NOMO-1 treated with dmso at 0.1 percent for 144 hours (cell line): ENCODE measurements around the gene MAPK8IP3.
"Not testable (repeated sequence)": the region's sequence is repeated elsewhere in the genome, so short reads cannot be mapped to it uniquely, and the experiment has no call there.

ENCODE experiments used
- DNase-seq: peaks from one replicate; lab custom pipeline; 2025; ENCODE audit not compliant: unreplicated experiment; lab: John Stamatoyannopoulos, UW

The MAPK8IP3 gene

GRCh38 chr16:1784977-1785845, 79.2 kb downstream of the MAPK8IP3 start:
- DNase-seq: no peak

DNA sequence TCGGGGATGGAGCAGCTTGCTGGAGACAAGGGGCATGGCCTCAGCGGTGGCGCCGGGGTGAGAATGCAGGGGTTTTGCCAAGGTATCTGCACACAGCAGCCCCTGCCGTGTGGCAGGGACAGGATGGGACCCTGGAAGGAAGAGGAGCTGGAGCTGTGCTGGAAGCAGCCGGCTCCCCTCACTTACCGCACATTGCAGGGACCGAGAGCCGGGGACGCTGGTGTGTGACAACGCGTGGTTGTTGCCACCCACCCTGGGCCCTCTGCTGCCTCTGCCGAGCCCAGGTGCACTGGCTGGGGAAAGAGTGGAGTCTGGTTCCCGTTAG, 79.8 kb downstream of the MAPK8IP3 start:
- DNase-seq: no peak

- no peak for DNase-seq
These were observed 80.5 kb downstream of the MAPK8IP3 start for GRCh38 chr16:1786242-1787055.

- no peak for DNase-seq
These were observed 81.0 kb downstream of the MAPK8IP3 start for GRCh38 chr16:1787056-1787321.

DNA sequence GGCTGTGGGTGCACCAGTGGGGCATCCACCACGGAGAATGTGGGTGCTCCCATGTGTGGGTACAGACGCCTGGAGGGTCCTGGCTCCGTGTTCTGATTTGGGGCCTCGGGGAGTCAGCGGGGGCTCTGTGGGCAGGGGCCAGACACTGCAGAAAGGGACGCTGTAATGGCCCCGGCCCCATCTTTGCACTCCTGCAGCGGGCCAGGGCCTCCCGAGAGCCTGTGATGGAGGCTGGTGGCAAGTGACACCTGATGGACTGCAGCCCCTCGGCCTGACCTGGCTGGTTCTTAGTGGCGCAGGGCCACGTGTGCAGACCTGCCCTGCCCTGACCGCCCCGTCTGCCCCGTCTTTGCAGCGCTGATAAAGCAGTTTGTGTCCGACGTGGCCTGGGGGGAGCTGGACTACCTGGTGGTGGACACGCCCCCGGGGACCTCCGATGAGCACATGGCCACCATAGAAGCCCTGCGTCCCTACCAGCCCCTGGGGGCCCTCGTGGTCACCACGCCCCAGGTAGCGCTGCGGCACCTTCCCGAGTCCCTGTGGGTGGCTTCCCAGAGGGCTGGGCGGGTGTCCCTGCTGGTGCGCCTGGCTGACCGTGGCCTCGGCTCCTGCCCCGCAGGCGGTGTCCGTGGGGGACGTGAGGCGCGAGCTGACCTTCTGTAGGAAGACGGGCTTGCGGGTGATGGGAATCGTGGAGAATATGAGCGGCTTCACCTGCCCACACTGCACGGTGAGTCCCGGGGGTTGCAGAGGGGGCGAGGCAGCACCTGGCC, 81.5 kb downstream of the MAPK8IP3 start:
- DNase-seq: no peak

DNA sequence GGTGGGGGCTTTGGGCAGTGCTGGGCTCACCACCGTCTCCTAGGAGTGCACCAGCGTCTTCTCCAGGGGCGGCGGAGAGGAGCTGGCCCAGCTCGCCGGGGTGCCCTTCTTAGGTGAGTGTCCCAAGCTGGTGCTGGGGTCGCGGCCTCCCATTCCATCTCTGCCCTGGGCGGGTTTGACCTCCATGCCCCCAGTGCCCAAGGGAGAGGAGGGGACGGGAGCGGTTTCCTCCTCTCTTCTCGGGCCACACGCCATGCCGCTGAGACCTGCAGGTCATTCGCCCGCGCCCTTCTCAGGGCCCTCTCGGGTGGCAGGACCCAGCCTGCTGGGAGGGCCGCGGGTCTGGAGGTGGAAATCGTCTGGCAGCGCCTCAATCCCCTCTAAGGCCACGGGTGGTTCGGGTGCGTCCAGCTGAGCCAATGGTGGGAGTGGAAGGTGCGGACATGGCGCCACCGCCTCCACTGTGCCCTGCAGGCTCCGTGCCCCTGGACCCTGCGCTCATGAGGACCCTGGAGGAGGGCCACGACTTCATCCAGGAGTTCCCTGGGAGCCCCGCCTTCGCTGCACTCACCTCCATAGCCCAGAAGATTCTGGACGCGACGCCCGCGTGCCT, 82.2 kb downstream of the MAPK8IP3 start:
- no peak for DNase-seq

DNA sequence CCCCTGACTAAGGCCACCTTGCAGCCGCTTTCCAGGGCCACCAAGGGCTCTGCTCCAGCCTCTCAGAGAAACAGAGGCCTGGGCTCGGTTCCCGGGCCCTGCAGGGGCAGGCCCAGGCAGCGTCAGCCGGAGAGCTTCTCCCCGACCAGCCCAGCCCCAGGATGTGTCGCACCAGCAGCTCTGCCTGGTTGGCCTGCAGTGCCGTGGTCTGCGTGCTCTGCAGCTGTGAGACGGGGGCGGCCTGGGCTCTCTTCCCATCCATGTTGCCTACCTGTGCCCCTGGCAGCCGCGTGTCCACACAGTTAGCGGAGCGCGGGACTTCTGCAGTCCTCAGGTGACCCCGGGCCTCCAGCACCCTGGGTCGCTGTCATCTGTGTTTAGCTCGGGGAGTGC, 82.7 kb downstream of the MAPK8IP3 start:
- no peak for DNase-seq

DNA sequence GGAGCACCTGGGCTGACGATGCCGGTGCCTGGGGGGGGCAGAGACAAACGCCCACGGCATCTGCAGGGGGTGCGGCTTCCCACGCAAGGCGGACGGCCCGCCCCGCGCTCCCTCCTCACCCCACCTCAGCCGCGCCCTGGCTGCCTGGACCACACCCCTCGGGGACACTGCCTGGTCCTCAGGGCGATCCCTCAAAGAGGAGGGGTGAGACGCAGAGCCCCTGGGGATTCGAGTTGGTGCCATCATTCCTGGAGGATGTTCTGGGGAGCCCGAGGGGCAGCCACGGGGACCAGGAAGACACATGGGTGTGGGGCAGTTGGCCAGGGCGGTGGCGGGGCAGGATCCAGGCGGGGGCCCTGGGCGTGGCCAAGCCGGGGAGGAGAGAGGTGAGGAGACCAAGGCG, 83.6 kb downstream of the MAPK8IP3 start:
- no peak for DNase-seq

- DNase-seq: no peak
These were observed 84.2 kb downstream of the MAPK8IP3 start for GRCh38 chr16:1790261-1790610.

- DNase-seq: no peak
These were observed 84.7 kb downstream of the MAPK8IP3 start for GRCh38 chr16:1790611-1791255.

- no peak for DNase-seq
These were observed 85.4 kb downstream of the MAPK8IP3 start for GRCh38 chr16:1791256-1791942.

DNA sequence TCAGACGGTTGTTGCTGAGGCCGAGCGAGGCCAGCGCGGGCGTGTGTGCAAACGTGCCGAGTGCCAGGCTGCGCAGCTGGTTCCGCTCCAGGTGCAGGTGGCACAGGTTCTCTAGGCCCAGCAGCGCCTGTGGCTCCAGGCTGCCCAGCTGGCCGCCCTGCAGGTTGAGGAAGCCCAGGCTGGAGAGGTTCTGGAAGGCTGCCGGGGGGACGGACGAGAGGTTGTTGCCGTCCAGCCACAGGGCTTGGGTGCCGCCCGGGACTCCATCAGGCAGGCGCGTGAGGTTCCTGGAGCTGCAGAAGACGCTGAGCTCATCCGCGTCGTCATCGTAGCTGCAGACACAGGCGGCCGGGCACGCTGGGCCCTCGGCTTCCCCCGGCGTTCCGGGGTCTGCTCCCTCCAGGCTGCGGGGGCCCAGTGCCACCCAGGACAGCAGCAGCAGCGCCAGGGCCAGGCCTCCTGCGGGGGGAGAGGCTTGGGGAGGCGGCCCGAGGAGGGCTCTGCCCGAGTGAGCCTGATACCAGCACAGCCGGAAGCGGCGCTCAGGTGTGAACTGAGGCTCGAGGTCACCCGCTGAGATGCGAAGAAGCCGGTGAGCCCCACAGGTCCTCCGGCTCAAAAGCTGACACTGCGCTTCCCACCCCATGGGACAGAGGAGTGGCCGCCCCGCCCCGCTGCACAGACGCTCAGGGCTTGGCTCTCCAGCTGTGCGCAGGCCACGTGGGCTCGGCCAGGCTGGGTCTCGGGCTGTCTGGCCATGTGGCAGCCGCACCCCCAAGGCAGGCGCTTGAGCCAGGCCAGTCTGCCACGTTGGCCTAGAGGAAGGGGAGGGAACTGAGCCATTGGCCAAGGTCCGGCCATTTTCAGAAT, 86.2 kb downstream of the MAPK8IP3 start:
- DNase-seq: no peak

DNA sequence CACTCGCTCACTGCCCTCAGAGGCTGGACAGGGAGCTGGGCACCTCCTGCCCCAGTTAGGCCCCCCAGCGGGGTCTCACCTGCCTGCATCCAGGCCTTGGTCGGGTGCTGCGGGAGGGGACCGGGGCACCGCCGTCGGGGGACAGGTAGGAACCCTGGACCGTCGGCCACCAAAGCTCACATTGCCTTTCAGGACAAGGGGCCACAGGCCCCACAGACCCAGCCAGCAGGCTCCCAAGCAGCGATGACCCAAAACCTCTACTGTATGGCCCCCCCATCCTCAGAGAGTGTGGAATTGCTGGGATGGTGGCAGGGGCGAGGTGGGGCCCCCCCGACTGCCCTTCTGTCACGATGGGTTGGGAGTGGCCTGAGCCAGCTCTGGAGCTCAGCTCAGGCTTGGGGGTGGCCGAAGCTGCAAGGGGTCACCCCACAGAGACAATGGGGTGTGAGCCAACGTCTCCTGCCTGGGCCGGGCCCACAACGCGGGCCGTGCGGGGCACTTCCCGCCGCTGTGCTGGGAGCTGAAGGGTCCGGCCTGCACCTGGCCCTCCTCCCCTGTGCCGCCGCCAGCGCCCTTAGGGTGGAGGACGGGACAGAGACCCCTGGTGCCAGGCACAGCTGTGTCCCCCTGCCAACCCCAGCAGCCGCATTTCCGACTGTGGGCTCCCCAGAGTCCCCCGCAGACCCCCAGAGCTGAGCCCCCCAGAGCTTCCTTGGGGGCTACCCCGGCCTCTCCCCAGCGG, 87.0 kb downstream of the MAPK8IP3 start:
- no peak for DNase-seq

DNA sequence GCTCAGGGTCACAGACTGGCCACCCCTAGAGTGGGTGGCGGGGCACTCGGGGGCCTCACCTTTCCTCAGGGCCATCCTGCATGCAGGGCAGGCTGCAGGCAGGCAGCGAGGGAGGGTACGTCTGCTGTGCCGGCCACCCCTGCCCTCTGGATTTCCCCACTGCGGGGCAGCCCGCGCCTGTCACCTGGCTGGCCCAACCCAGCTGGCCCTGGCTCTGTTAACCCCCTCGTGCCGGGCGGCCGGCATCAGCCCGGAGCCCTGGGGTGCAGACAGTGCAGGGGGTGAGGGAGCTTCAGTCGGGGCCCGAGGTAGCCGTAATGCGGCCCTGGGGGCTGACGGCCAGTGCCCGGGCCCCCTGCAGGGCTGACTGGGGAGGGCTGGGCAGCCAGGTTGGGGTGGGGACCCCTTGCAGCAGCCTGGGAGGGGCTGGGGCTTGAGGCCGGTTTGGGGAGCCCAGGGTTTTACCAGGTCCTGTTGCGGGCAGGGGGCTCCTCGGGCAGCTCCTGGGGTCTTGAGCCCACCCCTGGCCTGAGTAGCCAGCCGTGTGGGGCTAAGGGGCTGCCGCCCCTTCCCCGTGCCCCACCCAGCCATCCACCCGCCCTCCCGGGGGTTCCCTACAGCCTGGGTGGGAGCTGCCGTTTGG, 87.7 kb downstream of the MAPK8IP3 start, which contains the start of gene IGFALS:
IGFALS (minus strand) TSS at position 128 of the 643 bp plus-strand sequence; CDS start at position 75, 53 bp downstream.
- no peak for DNase-seq

DNA sequence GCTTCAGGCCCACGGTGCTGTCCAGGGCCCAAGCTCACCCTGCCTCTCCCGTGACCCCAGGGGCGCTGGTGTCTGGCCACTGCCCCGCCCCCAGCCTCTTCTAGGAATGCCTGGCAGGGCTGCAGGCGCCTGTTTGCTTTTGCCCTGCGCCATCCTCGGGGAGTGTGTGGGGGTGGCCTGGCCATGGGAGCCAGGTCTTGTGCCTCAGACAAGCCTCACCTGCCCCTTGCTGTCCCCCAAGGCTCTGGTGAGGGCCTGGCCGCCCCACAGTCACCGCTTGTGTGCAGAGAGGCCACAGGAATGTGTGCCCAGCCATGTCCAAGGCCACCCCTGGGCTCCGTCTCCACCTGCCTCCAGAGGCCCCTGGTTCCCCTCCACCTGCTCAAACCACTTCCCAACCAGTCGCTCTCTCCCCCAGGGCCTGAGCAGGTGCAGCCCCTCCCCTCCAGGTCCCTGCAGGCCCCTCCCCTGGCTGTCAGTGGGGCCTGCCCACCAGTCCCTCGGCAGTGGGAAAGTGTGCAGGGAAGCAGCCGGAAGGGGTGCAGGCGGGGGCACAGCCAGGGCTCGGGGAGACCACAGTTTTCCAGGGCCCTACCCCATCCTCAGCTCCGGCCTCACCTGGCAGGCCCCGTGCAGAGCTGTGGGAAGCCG, 88.4 kb downstream of the MAPK8IP3 start:
- DNase-seq: no peak

GRCh38 chr16:1794908-1795666, 89.1 kb downstream of the MAPK8IP3 start:
- no peak for DNase-seq

DNA sequence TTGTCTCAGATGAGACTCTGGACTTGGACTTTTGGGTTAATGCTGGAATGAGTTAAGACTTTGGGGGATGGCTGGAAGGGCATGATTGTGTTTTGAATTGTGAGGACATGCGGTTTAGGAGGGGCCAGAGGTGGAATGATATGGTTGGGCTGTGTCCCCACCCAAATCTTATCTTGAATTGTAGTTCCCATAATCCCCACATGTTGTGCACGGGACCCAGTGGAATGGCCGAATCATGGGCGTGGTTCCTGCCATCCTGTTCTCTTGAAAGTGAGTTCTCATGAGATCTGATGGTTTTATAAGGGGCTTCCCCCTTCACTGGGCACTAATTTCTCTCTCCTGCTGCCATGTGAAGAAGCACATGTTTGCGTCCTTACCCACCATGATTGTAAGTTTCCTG, 93.3 kb downstream of the MAPK8IP3 start:
- not testable (repeated sequence) for DNase-seq
